ENCODE results near the gene PANK1.

GRCh38 chr10:89553064-89553734 is 91.8 kb downstream of the PANK1 start:
- TF ChIP-seq POLR2A (IDR thresholded peaks at IDR 0.05; ENCODE audit: control extremely low read depth in 1 of 2, low read depth in 2 of 2, low read length in 2 of 2) = no peak
- no peak for TF ChIP-seq RAD21 (IDR thresholded peaks at IDR 0.05 in 1 of 2, conservative IDR thresholded peaks at IDR 0.05 in 1 of 2; ENCODE audit: low read depth in 2 of 2, low read length in 2 of 2)
- TF ChIP-seq ZNF274 (IDR thresholded peaks at IDR 0.05; ENCODE audit: borderline replicate concordance, extremely low read depth, low read length) = no peak
- no peak for TF ChIP-seq CTCF (IDR thresholded peaks at IDR 0.05; ENCODE audit: control extremely low read depth in 1 of 3, insufficient read depth in 1 of 3, low read depth in 1 of 3, low read length in 3 of 3)
- TF ChIP-seq CHD2 (IDR thresholded peaks at IDR 0.05; ENCODE audit: low read length) = no peak

Measured in H1 (cell line).